ENCODE results near the gene EPSTI1.

Gene EPSTI1

GRCh38 chr13:42855410-42855809 is 136.6 kb downstream of the EPSTI1 start:
- no peak overlapping the region for H3K4me3 ChIP-seq (ENCODE audit: control insufficient read depth, low read depth, low read length)
- no peak for TF ChIP-seq CTCF (IDR thresholded peaks at IDR 0.05; ENCODE audit: control insufficient read depth, insufficient read depth, low read depth, low read length, missing control alignments)
- DNase-seq (ENCODE audit: low read depth) = no peak

GRCh38 chr13:42852136-42852535 is 139.9 kb downstream of the EPSTI1 start:
- H3K4me3 ChIP-seq (ENCODE audit: control insufficient read depth, low read depth, low read length) = no peak overlapping the region
- no peak for DNase-seq (ENCODE audit: low read depth)
- no peak for TF ChIP-seq CTCF (IDR thresholded peaks at IDR 0.05; ENCODE audit: control insufficient read depth, insufficient read depth, low read depth, low read length, missing control alignments)

GRCh38 chr13:42849200-42849599 is 142.8 kb downstream of the EPSTI1 start:
- H3K4me3 ChIP-seq (ENCODE audit: control insufficient read depth, low read depth, low read length) = no peak overlapping the region
- DNase-seq (ENCODE audit: low read depth) = no peak
- no peak for TF ChIP-seq CTCF (IDR thresholded peaks at IDR 0.05; ENCODE audit: control insufficient read depth, insufficient read depth, low read depth, low read length, missing control alignments)

GRCh38 chr13:42847891-42848663 is 144.0 kb downstream of the EPSTI1 start:
- H3K4me3 ChIP-seq (ENCODE audit: control insufficient read depth, low read depth, low read length) = no peak overlapping the region
- no peak for DNase-seq (ENCODE audit: low read depth)
- no peak for TF ChIP-seq CTCF (IDR thresholded peaks at IDR 0.05; ENCODE audit: control insufficient read depth, insufficient read depth, low read depth, low read length, missing control alignments)

GRCh38 chr13:42836930-42837690 is 154.9 kb downstream of the EPSTI1 start:
- peak; percentile 55 for TF ChIP-seq CTCF (IDR thresholded peaks at IDR 0.05; ENCODE audit: control insufficient read depth, insufficient read depth, low read depth, low read length, missing control alignments)
- DNase-seq (ENCODE audit: low read depth) = no peak
- no peak overlapping the region for H3K4me3 ChIP-seq (ENCODE audit: control insufficient read depth, low read depth, low read length)

All from AG09309 (cell line).